Measurements from ENCODE around the gene ERBB2.

Gene ERBB2

GRCh38 chr17:39684369-39685192, 15.3 kb upstream of the ERBB2 start:
- TF ChIP-seq CTCF (IDR thresholded peaks at IDR 0.05; ENCODE audit: extremely low read depth, missing control alignments): no peak
- DNase-seq (ENCODE audit: low spot score): no peak

- no peak for DNase-seq (ENCODE audit: low spot score)
- no peak for TF ChIP-seq CTCF (IDR thresholded peaks at IDR 0.05; ENCODE audit: extremely low read depth, missing control alignments)
Measured at GRCh38 chr17:39687101-39687545, 12.7 kb upstream of the ERBB2 start.

- DNase-seq (ENCODE audit: low spot score): peak; percentile 94
- TF ChIP-seq CTCF (IDR thresholded peaks at IDR 0.05; ENCODE audit: extremely low read depth, missing control alignments): no peak
Measured at GRCh38 chr17:39687546-39688474, 12.1 kb upstream of the ERBB2 start, which contains the start of gene PGAP3. TSS of gene PGAP3 (minus strand) at chr17:39688057. CDS start at chr17:39688014, 43 bp downstream.

- DNase-seq (ENCODE audit: low spot score): no peak
- TF ChIP-seq CTCF (IDR thresholded peaks at IDR 0.05; ENCODE audit: extremely low read depth, missing control alignments): no peak
Measured at GRCh38 chr17:39688475-39688835, 11.4 kb upstream of the ERBB2 start.

GRCh38 chr17:39688945-39689344, 10.9 kb upstream of the ERBB2 start:
- no peak for TF ChIP-seq CTCF (IDR thresholded peaks at IDR 0.05; ENCODE audit: extremely low read depth, missing control alignments)
- DNase-seq (ENCODE audit: low spot score): no peak

GRCh38 chr17:39694593-39694992, 5.3 kb upstream of the ERBB2 start:
- no peak for TF ChIP-seq CTCF (IDR thresholded peaks at IDR 0.05; ENCODE audit: extremely low read depth, missing control alignments)
- no peak for DNase-seq (ENCODE audit: low spot score)

- TF ChIP-seq CTCF (IDR thresholded peaks at IDR 0.05; ENCODE audit: extremely low read depth, missing control alignments): no peak
- DNase-seq (ENCODE audit: low spot score): no peak
Measured at GRCh38 chr17:39695089-39695474, 4.8 kb upstream of the ERBB2 start.
